AG10803 (cell line): ENCODE measurements around the gene SAMD14.

Experiments used
- DNase-seq: peaks from one replicate; pipeline ENCODE4 v3.0.0; 2010; ENCODE audit warnings: low read depth
- H3K4me3 ChIP-seq: 2 replicates; pipeline ENCODE4 v1.5.1; 2011; ENCODE audit warnings: mild to moderate bottlenecking, low read length, control low read depth
- CTCF ChIP-seq: conservative IDR thresholded peaks from 2 replicates; pipeline ENCODE4 v1.5.1; 2011; ENCODE audit warnings: mild to moderate bottlenecking, low read length, control low read depth, inconsistent platforms

The SAMD14 gene

GRCh38 chr17:50157891-50158290 is 27.9 kb upstream of the SAMD14 start:
- DNase-seq = no peak
- no peak overlapping the region for H3K4me3 ChIP-seq
- TF ChIP-seq CTCF = no peak

GRCh38 chr17:50155115-50155819 is 25.3 kb upstream of the SAMD14 start:
- H3K4me3 ChIP-seq = no peak overlapping the region
- peak; percentile 60 for DNase-seq
- no peak for TF ChIP-seq CTCF

- no peak overlapping the region for H3K4me3 ChIP-seq
- no peak for DNase-seq
- no peak for TF ChIP-seq CTCF
Observed at GRCh38 chr17:50154604-50155003, 24.6 kb upstream of the SAMD14 start.

- no peak overlapping the region for H3K4me3 ChIP-seq
- DNase-seq = no peak
- no peak for TF ChIP-seq CTCF
Observed at GRCh38 chr17:50153650-50154575, 24.0 kb upstream of the SAMD14 start.

GRCh38 chr17:50152736-50153135 is 22.8 kb upstream of the SAMD14 start:
- H3K4me3 ChIP-seq = no peak overlapping the region
- DNase-seq = no peak
- no peak for TF ChIP-seq CTCF

- peak; percentile 86 for DNase-seq
- no peak for TF ChIP-seq CTCF
- peak overlapping the region; percentile 79 for H3K4me3 ChIP-seq
Observed at GRCh38 chr17:50151937-50152547, 22.1 kb upstream of the SAMD14 start.
